ENCODE data around the gene NEAT1.

GRCh38 chr11:65388731-65389130, 33.9 kb upstream of the NEAT1 start:
- TF ChIP-seq CTCF (IDR thresholded peaks at IDR 0.05) (no peak), POLR2AphosphoS5 (IDR thresholded peaks at IDR 0.05) (no peak), EP300 (IDR thresholded peaks at IDR 0.05) (no peak)
